ENCODE measurements around the gene THAP2.

Gene THAP2

GRCh38 chr12:71640316-71640715 lies 23.8 kb upstream of the THAP2 start:
- Histone ChIP-seq H3F3A (ENCODE audit: control insufficient read depth, insufficient read depth) (peaks cover 18% of the 10 kb centered on the region), H3K4me1 (ENCODE audit: control insufficient read depth, low read length) (peaks cover 9% of the 10 kb centered on the region), H4K20me1 (ENCODE audit: control insufficient read depth, insufficient read depth, low read depth, low read length) (no peaks in the 10 kb centered on the region), H3K36me3 (ENCODE audit: control insufficient read depth, low read length) (peaks cover 92% of the 10 kb centered on the region), H3K27ac (ENCODE audit: low read depth, low read length) (no peak overlapping the region), H3K4me3 (ENCODE audit: low read length) (no peak overlapping the region), H3K27me3 (ENCODE audit: control insufficient read depth, low read length) (no peaks in the 10 kb centered on the region), H3K9me2 (replicated peaks; ENCODE audit: control insufficient read depth, low read length) (no peaks in the 10 kb centered on the region), H3K4me2 (ENCODE audit: low read length) (no peak overlapping the region), H3K79me2 (ENCODE audit: control insufficient read depth, low read length) (0 out of 2 replicates have a peak, but pooled peaks cover 2% of the 10 kb centered on the region), H3K9me3 (ENCODE audit: control insufficient read depth, insufficient read depth, low read length) (no peaks in the 10 kb centered on the region)
- no peak for TF ChIP-seq EZH2phosphoT487 (IDR thresholded peaks at IDR 0.05; ENCODE audit: borderline replicate concordance, low read length)

GRCh38 chr12:71641390-71641789 lies 22.7 kb upstream of the THAP2 start:
- Histone ChIP-seq H3K27me3 (ENCODE audit: control insufficient read depth, low read length) (no peaks in the 10 kb centered on the region), H3K4me2 (ENCODE audit: low read length) (no peak overlapping the region), H3K4me3 (ENCODE audit: low read length) (no peak overlapping the region), H4K20me1 (ENCODE audit: control insufficient read depth, insufficient read depth, low read depth, low read length) (no peaks in the 10 kb centered on the region), H3K9me3 (ENCODE audit: control insufficient read depth, insufficient read depth, low read length) (no peaks in the 10 kb centered on the region), H3K4me1 (ENCODE audit: control insufficient read depth, low read length) (peaks cover 9% of the 10 kb centered on the region), H3K36me3 (ENCODE audit: control insufficient read depth, low read length) (peaks cover 92% of the 10 kb centered on the region), H3K9me2 (replicated peaks; ENCODE audit: control insufficient read depth, low read length) (no peaks in the 10 kb centered on the region), H3K27ac (ENCODE audit: low read depth, low read length) (no peak overlapping the region), H3F3A (ENCODE audit: control insufficient read depth, insufficient read depth) (peaks cover 15% of the 10 kb centered on the region), H3K79me2 (ENCODE audit: control insufficient read depth, low read length) (peaks cover 5% of the 10 kb centered on the region; the same call in 1 of the 2 replicates)
- TF ChIP-seq EZH2phosphoT487 (IDR thresholded peaks at IDR 0.05; ENCODE audit: borderline replicate concordance, low read length) (no peak), CTCF (IDR thresholded peaks at IDR 0.05; ENCODE audit: low read depth, low read length, poor library complexity, severe bottlenecking) (no peak)

- H3K79me2 ChIP-seq (ENCODE audit: control insufficient read depth, low read length) = peaks cover 13% of the 10 kb centered on the region
- no peak for TF ChIP-seq EZH2phosphoT487 (IDR thresholded peaks at IDR 0.05; ENCODE audit: borderline replicate concordance, low read length)
- TF ChIP-seq CTCF (IDR thresholded peaks at IDR 0.05; ENCODE audit: low read depth, low read length, poor library complexity, severe bottlenecking) = no peak
- H3K9me2 ChIP-seq (replicated peaks; ENCODE audit: control insufficient read depth, low read length) = no peaks in the 10 kb centered on the region
- H4K20me1 ChIP-seq (ENCODE audit: control insufficient read depth, insufficient read depth, low read depth, low read length) = no peaks in the 10 kb centered on the region
- no peak overlapping the region for H3K4me3 ChIP-seq (ENCODE audit: low read length)
- H3K4me1 ChIP-seq (ENCODE audit: control insufficient read depth, low read length) = peaks cover 9% of the 10 kb centered on the region
- no peaks in the 10 kb centered on the region for H3K27me3 ChIP-seq (ENCODE audit: control insufficient read depth, low read length)
- peaks cover 12% of the 10 kb centered on the region for H3F3A ChIP-seq (ENCODE audit: control insufficient read depth, insufficient read depth)
- H3K36me3 ChIP-seq (ENCODE audit: control insufficient read depth, low read length) = peaks cover 93% of the 10 kb centered on the region
- no peak overlapping the region for H3K4me2 ChIP-seq (ENCODE audit: low read length)
- H3K27ac ChIP-seq (ENCODE audit: low read depth, low read length) = no peak overlapping the region
- no peaks in the 10 kb centered on the region for H3K9me3 ChIP-seq (ENCODE audit: control insufficient read depth, insufficient read depth, low read length)
These were observed 21.8 kb upstream of the THAP2 start for GRCh38 chr12:71642264-71642663.

GRCh38 chr12:71645268-71645667 lies 18.8 kb upstream of the THAP2 start:
- Histone ChIP-seq H3K36me3 (ENCODE audit: control insufficient read depth, low read length) (peaks cover 87% of the 10 kb centered on the region), H3K4me1 (ENCODE audit: control insufficient read depth, low read length) (no peaks in the 10 kb centered on the region), H3F3A (ENCODE audit: control insufficient read depth, insufficient read depth) (peaks cover 3% of the 10 kb centered on the region), H3K4me2 (ENCODE audit: low read length) (no peak overlapping the region), H3K9me3 (ENCODE audit: control insufficient read depth, insufficient read depth, low read length) (no peaks in the 10 kb centered on the region), H3K27me3 (ENCODE audit: control insufficient read depth, low read length) (no peaks in the 10 kb centered on the region), H3K9me2 (replicated peaks; ENCODE audit: control insufficient read depth, low read length) (no peaks in the 10 kb centered on the region), H4K20me1 (ENCODE audit: control insufficient read depth, insufficient read depth, low read depth, low read length) (no peaks in the 10 kb centered on the region), H3K4me3 (ENCODE audit: low read length) (no peak overlapping the region), H3K79me2 (ENCODE audit: control insufficient read depth, low read length) (peaks cover 37% of the 10 kb centered on the region), H3K27ac (ENCODE audit: low read depth, low read length) (no peak overlapping the region)
- TF ChIP-seq EZH2phosphoT487 (IDR thresholded peaks at IDR 0.05; ENCODE audit: borderline replicate concordance, low read length) (no peak), CTCF (IDR thresholded peaks at IDR 0.05; ENCODE audit: low read depth, low read length, poor library complexity, severe bottlenecking) (no peak)

Measured in DOHH2 (cell line).